IPS-18c (cell line): Measurements from ENCODE around the gene DIP2A.
"Not testable (repeated sequence)": the region's sequence is repeated elsewhere in the genome, so short reads cannot be mapped to it uniquely, and the experiment has no call there.

Experiments used
- H3K4me3 ChIP-seq: 2 replicates; pipeline ENCODE4 v1.7.0; 2013; ENCODE audit warnings: low read depth, mild to moderate bottlenecking, low read length, moderate library complexity; ENCODE audit not compliant: insufficient read depth
- H3K9me3 ChIP-seq: one replicate; pipeline ENCODE4 v1.6.1; 2013; ENCODE audit warnings: mild to moderate bottlenecking, low read length, moderate library complexity; ENCODE audit not compliant: control insufficient read depth, insufficient read depth

The DIP2A gene

GRCh38 chr21:46489162-46489663, 30.5 kb downstream of the DIP2A start:
- no peak overlapping the region for H3K4me3 ChIP-seq
- no peaks in the 10 kb centered on the region for H3K9me3 ChIP-seq

GRCh38 chr21:46489800-46490199, 31.1 kb downstream of the DIP2A start:
- Histone ChIP-seq H3K4me3 (no peak overlapping the region), H3K9me3 (no peaks in the 10 kb centered on the region)

- no peak overlapping the region for H3K4me3 ChIP-seq
- no peaks in the 10 kb centered on the region for H3K9me3 ChIP-seq
These were observed 32.9 kb downstream of the DIP2A start for GRCh38 chr21:46491553-46491952.

GRCh38 chr21:46492851-46493250, 34.2 kb downstream of the DIP2A start:
- Histone ChIP-seq H3K4me3 (no peak overlapping the region), H3K9me3 (no peaks in the 10 kb centered on the region)

- Histone ChIP-seq H3K4me3 (no peak overlapping the region), H3K9me3 (no peaks in the 10 kb centered on the region)
These were observed 35.1 kb downstream of the DIP2A start for GRCh38 chr21:46493828-46494227.

GRCh38 chr21:46498335-46499050, 39.8 kb downstream of the DIP2A start:
- Histone ChIP-seq H3K9me3 (no peaks in the 10 kb centered on the region), H3K4me3 (no peak overlapping the region)

GRCh38 chr21:46500224-46500861, 41.7 kb downstream of the DIP2A start:
- Histone ChIP-seq H3K9me3 (no peaks in the 10 kb centered on the region), H3K4me3 (no peak overlapping the region)

- Histone ChIP-seq H3K4me3 (no peak overlapping the region), H3K9me3 (no peaks in the 10 kb centered on the region)
These were observed 45.3 kb downstream of the DIP2A start for GRCh38 chr21:46503922-46504550.

GRCh38 chr21:46504666-46505065, 46.0 kb downstream of the DIP2A start:
- no peaks in the 10 kb centered on the region for H3K9me3 ChIP-seq
- no peak overlapping the region for H3K4me3 ChIP-seq

- Histone ChIP-seq H3K9me3 (no peaks in the 10 kb centered on the region), H3K4me3 (no peak overlapping the region)
These were observed 48.9 kb downstream of the DIP2A start for GRCh38 chr21:46507562-46507961.

GRCh38 chr21:46509741-46510502, 51.2 kb downstream of the DIP2A start:
- no peak overlapping the region for H3K4me3 ChIP-seq
- no peaks in the 10 kb centered on the region for H3K9me3 ChIP-seq

- no peaks in the 10 kb centered on the region for H3K9me3 ChIP-seq
- no peak overlapping the region for H3K4me3 ChIP-seq
These were observed 56.4 kb downstream of the DIP2A start for GRCh38 chr21:46515109-46515508.

DNA sequence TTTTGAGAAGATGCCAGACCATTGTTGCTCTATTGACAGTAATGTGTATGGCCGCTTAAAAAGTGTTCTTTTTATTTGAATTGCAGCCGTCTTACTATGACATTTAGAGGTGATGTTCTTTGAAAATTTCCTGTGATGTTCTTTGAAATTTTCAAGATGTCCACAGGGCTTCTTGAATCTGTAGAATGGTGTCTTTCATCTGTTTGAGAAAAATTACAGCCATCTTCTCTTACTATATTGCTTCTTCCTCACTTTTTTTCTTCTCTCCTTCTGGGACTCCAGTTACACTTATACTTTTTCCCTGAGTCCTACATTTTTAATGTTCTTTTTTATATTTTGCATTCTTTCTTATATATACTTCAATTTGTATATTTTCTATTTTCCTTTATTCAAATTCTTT, 57.4 kb downstream of the DIP2A start:
- Histone ChIP-seq H3K9me3 (no peaks in the 10 kb centered on the region), H3K4me3 (no peak overlapping the region)

DNA sequence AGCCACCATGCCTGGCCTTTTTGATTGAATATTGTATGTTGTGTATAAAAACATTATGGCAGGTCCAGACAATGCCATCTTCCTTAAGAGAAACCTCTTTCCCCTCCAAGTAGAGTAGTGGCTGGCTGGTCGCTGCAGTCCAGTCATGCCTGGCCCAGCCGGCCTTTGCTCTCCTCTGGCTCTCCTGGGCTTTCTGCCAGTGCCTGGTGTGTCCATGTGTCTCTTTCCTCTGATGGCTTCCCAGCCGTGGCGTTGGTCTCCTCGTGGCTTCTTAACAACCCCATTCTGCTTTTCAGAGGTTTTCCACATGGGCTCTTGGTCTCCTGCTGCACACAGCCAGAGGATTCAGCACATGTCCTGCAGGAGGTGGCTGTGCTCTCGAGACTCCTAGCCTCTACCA, 58.7 kb downstream of the DIP2A start:
- no peaks in the 10 kb centered on the region for H3K9me3 ChIP-seq
- no peak overlapping the region for H3K4me3 ChIP-seq

DNA sequence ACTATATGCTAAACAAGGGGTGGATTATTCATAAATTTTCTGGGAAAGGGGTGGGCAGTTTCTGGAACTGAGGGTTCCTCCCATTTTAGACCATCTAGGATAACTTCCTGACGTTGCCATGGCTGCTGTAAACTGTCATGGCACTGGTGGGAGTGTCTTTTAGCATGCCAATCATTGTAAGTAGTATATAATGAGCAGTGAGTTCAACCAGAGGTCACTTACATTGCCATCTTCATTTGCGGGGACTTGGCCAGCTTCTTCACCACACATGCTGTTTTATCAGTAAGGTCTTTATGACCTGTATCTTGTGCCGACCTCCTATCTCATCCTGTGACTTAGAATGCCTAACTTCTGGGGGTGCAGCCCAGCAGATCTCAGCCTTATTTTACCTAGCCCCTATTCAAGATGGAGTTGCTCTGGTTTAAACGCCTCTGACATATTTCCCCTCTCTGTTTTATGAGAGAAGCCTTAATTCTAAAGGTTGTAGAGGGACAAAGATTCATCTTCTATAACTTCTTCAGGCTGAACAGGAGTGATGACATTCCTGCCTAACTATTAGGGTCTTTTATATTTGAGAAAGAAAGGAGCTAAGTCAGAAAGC, 60.4 kb downstream of the DIP2A start:
- Histone ChIP-seq H3K9me3 (no peaks in the 10 kb centered on the region), H3K4me3 (no peak overlapping the region)

DNA sequence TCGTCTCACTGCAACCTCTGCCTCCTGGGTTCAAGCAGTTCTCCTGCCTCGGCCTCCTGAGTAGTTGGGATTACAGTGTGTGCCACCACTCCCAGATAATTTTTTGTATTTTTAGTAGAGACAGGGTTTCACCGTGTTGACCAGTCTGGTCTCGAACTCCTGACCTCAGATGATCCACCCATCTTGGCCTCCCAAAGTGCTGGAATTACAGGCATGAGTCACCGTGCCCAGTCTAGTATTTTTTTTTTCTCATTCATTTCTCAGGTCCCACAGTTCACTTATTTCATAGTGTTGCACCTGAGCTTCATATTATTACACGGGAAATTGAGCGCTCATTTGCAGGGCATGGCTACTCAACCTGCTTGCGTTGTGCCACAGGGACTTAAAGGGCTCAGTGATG, 68.7 kb downstream of the DIP2A start:
- H3K9me3 ChIP-seq, H3K4me3 ChIP-seq: not testable (repeated sequence)

- Histone ChIP-seq H3K4me3 (no peak overlapping the region), H3K9me3 (no peaks in the 10 kb centered on the region)
These were observed 69.1 kb downstream of the DIP2A start for GRCh38 chr21:46527801-46528200.
